NCI-H774 (cell line): ENCODE data around the gene HDAC4.

Source experiments
- DNase-seq: peaks from one replicate; lab custom pipeline; 2025; lab: John Stamatoyannopoulos, UW

The HDAC4 gene

GRCh38 chr2:239429473-239430350, 28.9 kb upstream of the HDAC4 start:
- peak; percentile 55 for DNase-seq

GRCh38 chr2:239425631-239426030, 24.8 kb upstream of the HDAC4 start:
- no peak for DNase-seq

- DNase-seq, result no peak
Observed at GRCh38 chr2:239424337-239425045, 23.7 kb upstream of the HDAC4 start.

GRCh38 chr2:239423551-239423950, 22.7 kb upstream of the HDAC4 start:
- DNase-seq, result no peak

- DNase-seq, result no peak
Observed at GRCh38 chr2:239421851-239422250, 21.0 kb upstream of the HDAC4 start.

- no peak for DNase-seq
Observed at GRCh38 chr2:239420082-239420481, 19.3 kb upstream of the HDAC4 start.

- no peak for DNase-seq
Observed at GRCh38 chr2:239418918-239419317, 18.1 kb upstream of the HDAC4 start.

GRCh38 chr2:239412905-239413603, 12.2 kb upstream of the HDAC4 start:
- DNase-seq, result no peak

- DNase-seq, result no peak
Observed at GRCh38 chr2:239411549-239412319, 10.9 kb upstream of the HDAC4 start.

GRCh38 chr2:239411117-239411516, 10.3 kb upstream of the HDAC4 start:
- no peak for DNase-seq

- no peak for DNase-seq
Observed at GRCh38 chr2:239409976-239410375, 9.2 kb upstream of the HDAC4 start.

- no peak for DNase-seq
Observed at GRCh38 chr2:239407112-239407511, 6.3 kb upstream of the HDAC4 start.

- DNase-seq, result no peak
Observed at GRCh38 chr2:239406316-239406995, 5.6 kb upstream of the HDAC4 start.

GRCh38 chr2:239405071-239405470, 4.3 kb upstream of the HDAC4 start:
- DNase-seq, result no peak

GRCh38 chr2:239402666-239403065, 1.8 kb upstream of the HDAC4 start:
- DNase-seq, result no peak

- peak; percentile 70 for DNase-seq
Observed at GRCh38 chr2:239401881-239402233, 1.0 kb upstream of the HDAC4 start.

GRCh38 chr2:239401067-239401880, 454 bp upstream of the HDAC4 start:
- peak; percentile 97 for DNase-seq

GRCh38 chr2:239399921-239400595, 762 bp downstream of the HDAC4 start:
- no peak for DNase-seq

- DNase-seq, result no peak
Observed at GRCh38 chr2:239399433-239399920, 1.3 kb downstream of the HDAC4 start.

- no peak for DNase-seq
Observed at GRCh38 chr2:239398521-239398921, 2.3 kb downstream of the HDAC4 start.
